ENCODE measurements around the gene FPR3. TPM values are rescaled to one million over a fixed set of nuclear protein-coding genes. Genes with fewer than 3 reads are reported as not detected.

The FPR3 gene
- total and polyA plus RNA-seq, 10 donors: 3.4 to 19.7 (median 9.2) TPM

DNA sequence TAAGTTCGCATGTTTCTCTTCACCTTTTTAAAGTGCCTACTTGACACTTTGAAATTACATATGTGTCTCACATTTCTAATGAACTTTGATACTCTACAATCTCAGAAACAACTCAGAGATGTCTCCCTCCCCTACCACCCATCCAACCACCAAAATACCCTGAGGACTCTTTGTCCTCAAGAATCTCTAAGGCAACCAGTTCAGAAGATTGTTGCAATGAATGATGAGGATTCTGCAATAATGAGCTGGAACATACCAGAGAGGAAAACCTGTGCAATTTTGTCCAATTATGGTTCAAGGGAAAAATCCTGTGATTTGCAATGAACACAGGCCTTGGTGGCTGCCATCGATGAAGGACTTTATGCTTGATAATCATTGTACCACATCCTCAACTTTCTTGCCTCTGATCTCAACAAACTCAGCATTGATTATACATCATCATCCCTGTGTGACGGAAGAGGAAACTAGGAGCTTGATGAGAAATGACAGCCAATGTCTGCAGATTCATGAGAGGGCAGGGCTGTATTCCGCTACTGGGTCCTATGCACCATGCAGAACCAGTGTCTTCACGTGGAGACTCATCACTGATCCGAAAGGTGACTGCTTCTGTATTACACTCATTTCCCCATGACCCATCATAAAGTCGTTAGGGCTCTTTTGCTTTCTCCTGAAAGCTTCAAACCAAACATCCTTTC is 44.4 kb upstream of the FPR3 start:
- intact Hi-C loops (cut with DNase I; ENCODE audit: low total_unique reads): no loop called here
- Histone ChIP-seq H3K9me3 (peaks cover 0 to 3% (median 0%) of the 10 kb centered on the region in 8 donors), H3K27me3 (replicated peaks in 1 of 7) (no peaks in the 10 kb centered on the region), H3K4me3 (peak overlapping the region in 7 of 8 donors; percentile 15 to 67 (median 34)), H3K36me3 (peaks cover 0 to 44% (median 3%) of the 10 kb centered on the region in 6 donors), H3K27ac (peak overlapping the region in 7 of 8 donors; percentile 74 to 94 (median 85)), H3K4me1 (peaks cover 0 to 36% (median 0%) of the 10 kb centered on the region in 6 donors)
- no peak for DNase-seq
- TF ChIP-seq POLR2A (IDR thresholded peaks at IDR 0.05) (no peak), POLR2AphosphoS5 (IDR thresholded peaks at IDR 0.05) (peak in 1 of 3 donors; percentile 64)
- TF ChIP-seq, protein P1, sequence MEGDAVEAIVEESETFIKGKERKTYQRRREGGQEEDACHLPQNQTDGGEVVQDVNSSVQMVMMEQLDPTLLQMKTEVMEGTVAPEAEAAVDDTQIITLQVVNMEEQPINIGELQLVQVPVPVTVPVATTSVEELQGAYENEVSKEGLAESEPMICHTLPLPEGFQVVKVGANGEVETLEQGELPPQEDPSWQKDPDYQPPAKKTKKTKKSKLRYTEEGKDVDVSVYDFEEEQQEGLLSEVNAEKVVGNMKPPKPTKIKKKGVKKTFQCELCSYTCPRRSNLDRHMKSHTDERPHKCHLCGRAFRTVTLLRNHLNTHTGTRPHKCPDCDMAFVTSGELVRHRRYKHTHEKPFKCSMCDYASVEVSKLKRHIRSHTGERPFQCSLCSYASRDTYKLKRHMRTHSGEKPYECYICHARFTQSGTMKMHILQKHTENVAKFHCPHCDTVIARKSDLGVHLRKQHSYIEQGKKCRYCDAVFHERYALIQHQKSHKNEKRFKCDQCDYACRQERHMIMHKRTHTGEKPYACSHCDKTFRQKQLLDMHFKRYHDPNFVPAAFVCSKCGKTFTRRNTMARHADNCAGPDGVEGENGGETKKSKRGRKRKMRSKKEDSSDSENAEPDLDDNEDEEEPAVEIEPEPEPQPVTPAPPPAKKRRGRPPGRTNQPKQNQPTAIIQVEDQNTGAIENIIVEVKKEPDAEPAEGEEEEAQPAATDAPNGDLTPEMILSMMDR (IDR thresholded peaks at IDR 0.05 in 8 of 11, conservative IDR thresholded peaks at IDR 0.05 in 3 of 11): no peak
- WGBS, 5 donors: 66 to 87% (median 72%) methylated on average over 7 of the region's 7 CpGs

DNA sequence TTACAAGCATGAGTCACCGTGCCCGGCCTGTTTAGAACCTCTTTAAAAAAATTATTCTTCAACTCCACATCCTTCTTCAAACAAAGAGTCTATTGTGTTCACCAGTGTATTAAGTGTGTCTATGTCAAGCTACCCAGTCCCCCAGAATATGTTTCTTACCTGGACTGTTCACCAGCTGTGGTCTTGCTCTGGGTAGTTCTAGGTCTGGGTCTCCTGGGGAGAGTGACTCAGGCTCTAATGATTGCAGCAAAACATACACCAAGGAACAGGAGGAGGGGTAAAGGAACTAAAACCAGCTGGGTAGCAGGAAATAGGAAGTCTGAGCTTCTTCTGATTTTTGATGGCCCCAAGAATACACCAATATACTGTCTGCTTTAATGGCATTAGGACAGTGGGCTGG is 43.3 kb upstream of the FPR3 start, which contains the start of gene FPR1:
Gene FPR1 (minus strand): TSS at position 224 of the 400 bp plus-strand sequence. CDS start 4,884 bp downstream, outside the sequence.
- Histone ChIP-seq H3K27ac (peak within 1 kb of the TSS; percentile 36 to 94 (median 83)), H3K27me3 (replicated peaks in 1 of 7) (no peaks in the 10 kb centered on the region), H3K36me3 (peaks cover 0 to 32% (median 0%) of the 10 kb centered on the region in 6 donors), H3K4me3 (peak within 1 kb of the TSS; percentile 8 to 67 (median 27)), H3K4me1 (peaks cover 0 to 25% (median 0%) of the 10 kb centered on the region in 6 donors), H3K9me3 (peaks cover 0 to 3% (median 0%) of the 10 kb centered on the region in 8 donors)
- no peak for DNase-seq
- intact Hi-C loops (cut with DNase I; ENCODE audit: low total_unique reads): no loop called here
- whole genome bisulfite sequencing, 5 donors: 73 to 92% (median 80%) methylated on average over 2 of the region's 2 CpGs
- TF ChIP-seq, protein P1 (IDR thresholded peaks at IDR 0.05 in 8 of 11, conservative IDR thresholded peaks at IDR 0.05 in 3 of 11): no peak
- TF ChIP-seq POLR2AphosphoS5 (IDR thresholded peaks at IDR 0.05) (peak in 2 of 3 donors; percentile 10 to 89), POLR2A (IDR thresholded peaks at IDR 0.05) (peak in 1 of 3 donors; percentile 55)

DNA sequence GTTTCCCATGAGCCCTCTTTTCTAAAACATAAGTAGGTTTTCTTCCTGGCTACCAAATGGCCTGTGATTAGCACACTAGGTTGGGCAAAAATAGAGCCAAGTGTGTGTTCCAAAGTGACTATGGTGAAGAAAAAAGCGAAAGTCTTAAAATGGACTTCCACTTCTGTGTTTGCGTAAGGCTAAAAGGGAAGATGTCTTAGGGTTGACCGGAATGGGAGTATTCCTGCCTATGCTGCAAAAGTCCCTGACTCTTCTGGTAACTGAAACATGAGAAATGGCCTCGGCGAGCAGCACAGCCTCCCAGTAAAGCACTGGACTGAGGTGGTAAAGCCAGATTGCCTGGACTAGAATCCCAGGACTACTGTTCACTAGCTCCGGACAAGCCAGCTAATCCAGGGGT is 40.8 kb upstream of the FPR3 start:
- intact Hi-C loops (cut with DNase I; ENCODE audit: low total_unique reads): no loop called here
- Histone ChIP-seq H3K36me3 (peaks cover 0 to 10% (median 0%) of the 10 kb centered on the region in 6 donors), H3K4me3 (peak overlapping the region in 1 of 8 donors; percentile 43), H3K27ac (peak overlapping the region in 7 of 8 donors; percentile 73 to 94 (median 85)), H3K4me1 (peaks cover 0 to 22% (median 0%) of the 10 kb centered on the region in 6 donors), H3K27me3 (replicated peaks in 1 of 7) (no peaks in the 10 kb centered on the region), H3K9me3 (peaks cover 0 to 3% (median 0%) of the 10 kb centered on the region in 8 donors)
- no peak for DNase-seq
- 54 to 82% (median 66%) methylated on average over 6 of the region's 6 CpGs for WGBS, 5 donors
- no peak for TF ChIP-seq POLR2A (IDR thresholded peaks at IDR 0.05)
- peak in 1 of 3 donors; percentile 78 for TF ChIP-seq POLR2AphosphoS5 (IDR thresholded peaks at IDR 0.05)
- TF ChIP-seq, protein P1 (IDR thresholded peaks at IDR 0.05 in 8 of 11, conservative IDR thresholded peaks at IDR 0.05 in 3 of 11): no peak

DNA sequence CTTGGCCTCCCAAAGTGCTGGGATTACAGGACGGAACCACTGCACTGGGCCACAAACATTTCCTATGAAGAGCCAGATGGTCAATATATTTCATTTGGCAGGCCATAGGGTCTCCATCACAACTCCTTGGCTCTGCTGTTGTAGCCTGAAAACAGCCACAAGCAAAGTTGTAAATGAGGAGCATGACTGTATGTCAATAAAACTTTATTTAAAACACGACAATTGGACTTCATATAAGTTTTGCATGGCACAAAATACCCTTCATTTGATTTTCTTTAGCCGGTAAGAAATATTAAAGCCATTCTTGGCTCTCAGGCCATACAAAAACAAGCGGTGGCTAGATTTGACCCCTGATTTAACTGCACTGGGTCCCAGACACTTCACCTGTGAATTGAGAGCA is 40.2 kb upstream of the FPR3 start:
- intact Hi-C loops (cut with DNase I; ENCODE audit: low total_unique reads): no loop called here
- no peaks in the 10 kb centered on the region for H3K27me3 ChIP-seq (replicated peaks in 1 of 7)
- H3K4me1 ChIP-seq: peaks cover 0 to 24% (median 0%) of the 10 kb centered on the region in 6 donors
- H3K4me3 ChIP-seq: peak overlapping the region in 1 of 8 donors; percentile 43
- peaks cover 0 to 4% (median 0%) of the 10 kb centered on the region in 6 donors for H3K36me3 ChIP-seq
- TF ChIP-seq, protein P1 (IDR thresholded peaks at IDR 0.05 in 8 of 11, conservative IDR thresholded peaks at IDR 0.05 in 3 of 11): no peak
- TF ChIP-seq POLR2AphosphoS5 (IDR thresholded peaks at IDR 0.05) (no peak), POLR2A (IDR thresholded peaks at IDR 0.05) (no peak)
- H3K9me3 ChIP-seq: peaks cover 0 to 3% (median 0%) of the 10 kb centered on the region in 8 donors
- 82 to 88% (median 84%) methylated on average over 4 of the region's 4 CpGs for WGBS, 5 donors
- no peak for DNase-seq
- peak overlapping the region in 7 of 8 donors; percentile 73 to 94 (median 85) for H3K27ac ChIP-seq
